HG03139 (cell line): ENCODE data around the gene RPL39L.

Experiments used
- ATAC-seq: cut with Tn5 transposase; IDR thresholded peaks from one replicate; pipeline ENCODE4 v1.9.1; 2021; ENCODE audit not compliant: unreplicated experiment

Gene RPL39L

GRCh38 chr3:187101184-187102072 is 37.9 kb downstream of the RPL39L start:
- ATAC-seq = peak; percentile 39

DNA sequence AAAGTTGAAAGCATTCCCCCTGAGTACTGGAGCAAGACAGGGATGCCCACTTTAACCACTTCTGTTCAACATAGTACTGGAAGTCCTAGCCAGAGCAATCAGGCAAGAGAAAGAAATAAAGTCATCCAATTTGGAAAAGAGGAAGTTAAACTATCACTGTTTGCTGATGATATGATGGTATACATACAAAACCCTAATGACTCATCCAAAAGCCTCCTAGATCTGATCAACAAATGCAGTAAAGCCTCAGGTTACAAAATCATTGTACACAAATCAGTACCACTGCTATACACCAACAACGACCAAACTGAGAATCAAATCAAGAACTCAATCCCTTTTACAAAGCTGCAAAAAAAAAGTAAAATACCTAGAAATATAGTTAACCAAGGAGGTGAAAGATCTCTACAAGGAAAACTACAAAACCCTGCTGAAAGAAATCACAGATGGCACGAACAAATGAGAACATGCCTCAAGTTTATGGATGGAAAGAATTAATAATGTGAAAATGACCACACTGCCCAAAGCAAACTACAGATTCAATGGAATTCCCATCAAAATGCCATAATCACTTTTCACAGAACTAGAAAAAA is 40.3 kb downstream of the RPL39L start:
- no peak for ATAC-seq

GRCh38 chr3:187093320-187093719 is 46.0 kb downstream of the RPL39L start:
- ATAC-seq = no peak

- ATAC-seq = no peak
Measured at GRCh38 chr3:187088701-187089100, 50.6 kb downstream of the RPL39L start.

DNA sequence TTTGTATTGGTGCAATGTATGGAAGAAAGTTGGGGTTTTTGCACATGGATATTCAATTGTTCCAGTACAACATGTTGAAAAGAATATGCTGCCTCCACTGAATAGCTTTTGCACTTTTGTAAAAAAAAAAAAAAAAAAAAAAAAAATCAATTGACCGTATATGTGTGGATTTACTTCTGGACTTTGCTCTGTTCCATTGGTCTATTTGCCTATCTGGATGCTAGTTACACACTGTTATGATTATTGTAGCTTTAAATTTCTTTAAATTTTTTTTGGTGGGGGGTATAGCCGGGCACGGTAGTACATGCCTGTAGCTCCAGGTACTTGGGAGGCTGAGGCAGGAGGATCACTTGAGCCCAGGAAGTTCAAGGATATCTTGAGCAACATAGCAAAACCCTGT is 52.5 kb downstream of the RPL39L start:
- no peak for ATAC-seq

- no peak for ATAC-seq
Measured at GRCh38 chr3:187085933-187086332, 53.4 kb downstream of the RPL39L start.

DNA sequence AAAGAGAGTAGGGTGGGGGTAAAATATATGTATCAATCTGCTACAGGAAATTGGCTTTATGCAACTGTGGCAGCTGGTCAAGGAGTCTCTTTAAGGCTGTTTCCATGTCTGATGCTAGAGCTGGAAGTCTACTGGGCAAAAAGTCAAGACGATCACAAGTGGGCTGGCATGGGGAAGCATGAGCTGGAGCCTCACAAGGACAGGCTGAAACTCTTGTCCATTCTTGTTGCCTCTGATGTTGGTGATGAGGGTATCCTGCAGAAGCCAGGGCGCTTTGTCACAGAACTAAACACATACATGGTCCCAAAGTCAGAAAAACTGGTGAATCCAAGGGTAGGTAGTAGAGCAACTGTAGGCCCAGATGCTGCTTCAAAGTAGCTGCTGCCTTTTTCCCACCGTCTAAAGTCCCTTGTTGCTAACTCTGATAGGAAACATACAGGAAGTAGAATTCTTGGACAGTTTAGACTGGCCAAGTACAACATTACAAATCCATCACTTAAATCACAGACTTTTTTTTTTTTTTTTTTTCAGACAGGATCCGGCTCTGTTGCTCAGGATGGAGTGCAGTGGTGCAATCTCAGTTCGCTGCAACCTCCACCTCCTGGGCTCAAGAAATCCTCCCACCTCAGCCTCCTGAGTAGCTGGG is 54.2 kb downstream of the RPL39L start:
- ATAC-seq = no peak

DNA sequence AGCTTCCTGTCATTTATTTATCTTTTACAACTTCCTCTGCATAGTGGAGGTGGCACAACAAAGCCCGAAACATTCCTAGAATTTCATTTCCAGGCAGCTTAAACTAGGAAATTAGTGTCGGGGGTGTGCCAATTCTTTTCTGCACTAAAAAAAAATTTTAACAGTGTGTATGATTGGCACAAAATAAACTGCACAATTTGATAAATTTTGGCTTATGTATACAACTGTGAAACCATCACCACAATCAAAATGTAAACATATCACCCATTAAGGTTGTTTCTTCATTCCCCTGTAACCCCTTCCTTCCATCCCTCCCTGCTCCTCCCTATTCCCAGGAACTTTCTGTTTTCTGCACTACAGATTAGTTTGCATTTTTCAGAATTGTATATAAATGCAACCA is 54.7 kb downstream of the RPL39L start:
- ATAC-seq = no peak

GRCh38 chr3:187084126-187084525 is 55.2 kb downstream of the RPL39L start:
- ATAC-seq = no peak

DNA sequence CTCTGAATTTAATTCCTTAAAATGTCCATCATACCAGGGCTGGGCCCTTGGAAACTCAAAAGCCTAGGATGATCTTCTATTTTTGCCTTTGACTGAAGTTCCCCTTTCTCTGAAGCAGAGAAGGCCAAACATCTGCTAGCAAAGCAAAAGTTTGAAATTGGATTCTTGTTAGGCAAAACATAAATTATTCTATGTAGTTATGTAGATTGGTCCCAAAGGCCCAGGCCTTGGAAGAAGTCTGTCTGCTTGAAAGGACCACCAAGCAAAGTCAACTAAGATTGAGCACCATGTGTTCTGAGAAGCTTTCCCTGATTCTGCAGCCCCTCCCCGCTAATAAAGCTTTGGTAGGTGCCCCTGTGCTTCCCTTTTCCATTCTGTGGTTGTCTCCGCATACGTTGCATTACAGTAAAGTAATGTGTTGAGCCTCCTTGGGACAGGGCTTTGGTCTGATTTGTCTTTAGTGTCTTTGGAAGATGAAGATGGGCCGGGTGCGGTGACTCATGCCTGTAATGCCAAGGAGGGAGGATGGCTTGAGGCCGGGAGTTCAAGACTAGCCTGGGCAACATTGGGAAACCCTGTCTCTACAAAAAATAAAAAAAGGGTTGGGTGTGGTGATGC is 56.4 kb downstream of the RPL39L start:
- no peak for ATAC-seq

GRCh38 chr3:187080799-187081450 is 58.4 kb downstream of the RPL39L start:
- ATAC-seq = no peak

DNA sequence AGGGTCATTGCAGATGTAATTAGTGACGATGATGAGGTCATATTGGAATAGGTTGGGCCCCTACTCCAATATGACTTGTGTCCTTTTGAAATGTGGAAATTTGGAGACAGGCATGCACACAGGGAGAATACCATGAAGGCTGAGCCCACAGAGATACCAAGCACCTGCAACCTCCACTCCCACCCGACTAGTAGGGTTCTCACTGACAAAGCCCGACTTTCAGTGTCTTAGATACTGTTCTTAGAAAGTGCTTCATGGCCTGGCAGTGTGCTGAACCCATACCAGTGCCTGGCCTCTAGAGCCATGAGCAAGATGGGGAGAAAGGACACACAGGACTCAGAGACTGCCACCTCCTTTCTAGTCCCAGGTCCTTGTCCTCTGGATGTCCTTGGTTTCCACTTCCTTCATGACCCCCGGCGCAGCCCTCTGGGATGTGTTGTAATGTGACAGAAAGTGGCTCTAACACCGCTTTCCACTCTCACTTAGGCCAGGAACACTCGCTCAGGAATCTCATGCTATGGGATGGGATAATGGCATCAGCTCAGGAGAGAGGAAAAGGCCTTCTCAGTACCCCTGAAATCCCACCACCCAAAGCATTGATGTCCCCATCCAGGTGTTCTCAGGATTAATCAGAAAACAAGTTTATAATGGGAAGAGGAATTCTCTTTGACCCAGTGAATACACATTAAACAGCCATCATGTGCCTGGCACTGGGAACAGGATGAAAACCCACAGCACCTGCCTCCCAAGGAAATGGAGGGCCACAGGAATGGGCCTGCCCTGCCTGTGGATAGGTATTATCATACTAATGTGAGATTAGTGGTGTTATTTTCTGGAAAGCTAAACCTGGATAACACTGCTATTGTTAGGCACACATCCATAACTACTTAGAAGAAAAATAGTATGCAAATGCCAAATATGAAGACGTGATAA is 59.9 kb downstream of the RPL39L start:
- no peak for ATAC-seq

DNA sequence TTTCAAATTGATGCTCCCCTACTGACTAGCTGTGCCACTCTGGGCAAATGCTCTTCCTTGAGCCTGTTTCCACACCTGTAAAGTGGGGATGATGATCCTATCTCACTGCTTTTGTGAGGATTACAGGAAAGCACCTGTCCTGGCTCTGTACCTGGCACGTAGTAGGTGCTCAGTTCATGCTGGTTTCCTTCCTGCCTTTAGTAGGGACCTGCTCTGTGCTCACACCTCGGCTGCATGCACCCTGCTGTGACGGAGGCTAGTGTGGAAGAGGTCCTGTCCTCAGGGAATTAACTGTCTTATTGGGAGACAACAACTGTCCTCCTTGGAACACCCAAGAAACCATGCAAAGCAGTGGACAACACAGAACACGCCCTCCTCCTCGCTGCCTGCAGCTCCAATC is 61.8 kb downstream of the RPL39L start:
- ATAC-seq = no peak

- no peak for ATAC-seq
Measured at GRCh38 chr3:187077085-187077484, 62.2 kb downstream of the RPL39L start.

DNA sequence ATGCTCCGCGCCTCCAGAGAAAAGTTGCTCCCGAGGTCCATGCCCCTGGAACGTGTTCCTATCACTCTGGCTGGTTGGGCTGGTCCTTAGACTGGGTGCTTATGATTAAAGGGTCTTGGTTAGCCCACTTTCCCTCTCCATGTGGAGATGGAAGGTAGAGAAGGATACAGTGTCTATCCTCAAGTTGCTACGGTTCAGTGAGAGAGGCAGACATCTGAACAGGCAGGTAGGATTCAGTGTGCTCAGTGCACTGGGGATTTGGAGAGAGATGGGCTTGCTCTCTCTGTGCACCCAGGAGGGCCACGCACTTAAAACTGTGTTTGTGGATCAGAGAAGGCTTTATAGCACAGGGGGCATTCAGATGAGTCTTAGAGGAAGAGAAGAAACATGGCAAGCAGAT is 63.0 kb downstream of the RPL39L start:
- ATAC-seq = no peak

- ATAC-seq = no peak
Measured at GRCh38 chr3:187074846-187075245, 64.5 kb downstream of the RPL39L start.

- ATAC-seq = no peak
Measured at GRCh38 chr3:187073581-187074098, 65.7 kb downstream of the RPL39L start.

DNA sequence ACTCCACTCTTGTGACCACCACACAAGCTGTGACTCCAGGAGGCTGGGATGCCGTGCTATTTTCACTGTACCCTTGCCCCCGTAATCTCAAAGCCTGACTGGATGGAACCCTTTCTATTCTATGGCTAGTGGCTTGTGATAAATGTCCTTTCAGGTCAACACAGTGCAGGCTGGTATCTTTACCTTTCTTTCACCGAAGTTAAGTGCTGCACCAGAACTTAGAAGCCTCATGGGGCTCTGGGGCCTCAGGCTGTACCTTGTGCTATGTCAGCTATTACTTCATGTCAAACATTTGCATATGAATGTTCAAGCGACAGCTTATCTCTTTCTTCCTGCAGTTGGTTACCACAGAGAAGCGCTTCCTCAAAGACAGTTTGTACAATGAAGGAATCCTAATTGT is 66.8 kb downstream of the RPL39L start:
- ATAC-seq = no peak

DNA sequence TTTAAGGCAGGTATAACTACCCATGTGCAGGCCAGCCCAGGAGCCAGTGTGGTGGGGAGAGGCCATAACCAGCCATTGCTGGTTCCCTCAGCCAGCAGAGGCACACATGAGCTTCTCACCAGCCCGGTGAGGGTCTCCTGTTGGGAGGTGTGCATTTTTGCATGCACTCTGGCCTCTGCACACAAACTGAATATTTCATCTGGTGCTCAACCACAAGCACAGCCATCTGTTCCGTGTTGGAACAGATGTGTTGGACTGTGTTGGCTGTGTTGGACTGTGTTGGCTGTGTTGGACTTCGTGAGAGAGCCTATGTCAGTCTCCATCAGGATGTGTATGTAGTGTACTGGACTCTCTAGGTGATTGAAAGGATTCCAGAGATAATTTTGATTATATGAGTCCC is 67.2 kb downstream of the RPL39L start:
- no peak for ATAC-seq
